WTC11 (cell line): ENCODE data around the gene NBL1. TPM values are rescaled to one million over a fixed set of nuclear protein-coding genes. Genes with fewer than 3 reads are reported as not detected.

ENCODE experiments used
- ATAC-seq: fragments of 200-7000 bp; cut with Tn5 transposase; 2 replicates; pipeline ENCODE4 v1.10.0; 2021; ENCODE audit warnings: mild to moderate bottlenecking, moderate library complexity
- CTCF ChIA-PET: fragments of 300-600 bp; sonication (Branson Sonifier 250); formaldehyde crosslinking; loops from one replicate; lab custom pipeline; 2021; ENCODE audit warnings: antibody characterized with exemption; lab: Charles Lee
- POLR2A ChIA-PET: fragments of 350-600 bp; sonication (Branson Sonifier 250); formaldehyde crosslinking; loops from one replicate; lab custom pipeline; 2021; ENCODE audit warnings: antibody characterized with exemption; lab: Charles Lee
- DNase-seq: peaks from one replicate; pipeline ENCODE4 v3.0.0; 2021; ENCODE audit warnings: low spot score
- H3K27ac Mint-ChIP-seq: 2 replicates; pipeline ENCODE4 v1.8.0; 2021; ENCODE audit warnings: mixed read lengths
- H3K27me3 Mint-ChIP-seq: 2 replicates; pipeline ENCODE4 v1.8.0; 2021; ENCODE audit warnings: low read depth, mild to moderate bottlenecking, moderate library complexity, mixed read lengths
- H3K36me3 Mint-ChIP-seq: 2 replicates; pipeline ENCODE4 v1.8.0; 2021; ENCODE audit warnings: mixed read lengths
- H3K4me1 Mint-ChIP-seq: 2 replicates; pipeline ENCODE4 v1.8.0; 2022; ENCODE audit warnings: mixed read lengths
- H3K4me3 Mint-ChIP-seq: 2 replicates; pipeline ENCODE4 v1.8.0; 2021; ENCODE audit warnings: mild to moderate bottlenecking, moderate library complexity, mixed read lengths
- H3K9me3 Mint-ChIP-seq: 2 replicates; pipeline ENCODE4 v1.8.0; 2021; ENCODE audit warnings: mixed read lengths
- CREB1 ChIP-seq: sonication (generic); formaldehyde crosslinking; IDR thresholded peaks from 2 replicates; pipeline ENCODE4 v1.8.0; 2023; ENCODE audit warnings: mild to moderate bottlenecking, missing genetic modification reagents
- ELF4 ChIP-seq: sonication (generic); formaldehyde crosslinking; IDR thresholded peaks from 2 replicates; pipeline ENCODE4 v1.8.1; 2022; ENCODE audit warnings: low read depth, mild to moderate bottlenecking, moderate library complexity, missing genetic modification reagents
- FOXJ3 ChIP-seq: sonication (generic); formaldehyde crosslinking; IDR thresholded peaks from 2 replicates; pipeline ENCODE4 v1.9.0; 2021; ENCODE audit warnings: missing genetic modification reagents, mild to moderate bottlenecking, borderline replicate concordance
- JAZF1 ChIP-seq: fragments of 250-450 bp; sonication (Bioruptor Pico); IDR thresholded peaks from 2 replicates; pipeline ENCODE4 v1.9.0; 2021; ENCODE audit warnings: moderate library complexity, mild to moderate bottlenecking, inconsistent platforms
- JUN ChIP-seq: sonication (generic); formaldehyde crosslinking; IDR thresholded peaks from 2 replicates; pipeline ENCODE4 v1.8.0; 2023; ENCODE audit warnings: mild to moderate bottlenecking, missing genetic modification reagents
- MXD4 ChIP-seq: fragments of 250-450 bp; sonication (Bioruptor Pico); IDR thresholded peaks from 2 replicates; pipeline ENCODE4 v1.8.0; 2021; ENCODE audit warnings: mild to moderate bottlenecking, moderate library complexity, borderline replicate concordance
- NFATC4 ChIP-seq: fragments of 250-450 bp; sonication (Bioruptor Pico); IDR thresholded peaks from 2 replicates; pipeline ENCODE4 v1.9.0; 2021; ENCODE audit warnings: mild to moderate bottlenecking
- OVOL2 ChIP-seq: fragments of 250-450 bp; sonication (Bioruptor Pico); IDR thresholded peaks from 2 replicates; pipeline ENCODE4 v1.9.0; 2021; ENCODE audit warnings: mild to moderate bottlenecking, borderline replicate concordance
- ZNF423 ChIP-seq: fragments of 250-450 bp; sonication (Bioruptor Pico); IDR thresholded peaks from 2 replicates; pipeline ENCODE4 v2.1.2; 2022; ENCODE audit warnings: mild to moderate bottlenecking, moderate library complexity
- ZNF671 ChIP-seq: fragments of 250-450 bp; sonication (Bioruptor Pico); IDR thresholded peaks from 2 replicates; pipeline ENCODE4 v1.8.0; 2021; ENCODE audit warnings: mild to moderate bottlenecking
- total RNA-seq: library from RNA; stranded (reverse); gene quantifications from 3 replicates; pipeline ENCODE4 v1.2.3, GENCODE V29; 2021
- TF ChIP-seq, protein P1 (sequence below): fragments of 250-450 bp; sonication (Bioruptor Pico); IDR thresholded peaks from 2 replicates; pipeline ENCODE4 v1.9.0; 2021; ENCODE audit warnings: mild to moderate bottlenecking, borderline replicate concordance
- TF ChIP-seq, protein P2 (sequence below): fragments of 250-450 bp; sonication (Bioruptor Pico); IDR thresholded peaks from 2 replicates; pipeline ENCODE4 v1.9.0; 2021; ENCODE audit warnings: mild to moderate bottlenecking
- TF ChIP-seq, protein P3 (sequence below): sonication (generic); formaldehyde crosslinking; IDR thresholded peaks from 2 replicates; pipeline ENCODE4 v1.8.0; 2022; ENCODE audit warnings: missing genetic modification reagents

Gene NBL1
- total RNA-seq, 1 experiment from 2014 or later: 17.1 TPM

DNA sequence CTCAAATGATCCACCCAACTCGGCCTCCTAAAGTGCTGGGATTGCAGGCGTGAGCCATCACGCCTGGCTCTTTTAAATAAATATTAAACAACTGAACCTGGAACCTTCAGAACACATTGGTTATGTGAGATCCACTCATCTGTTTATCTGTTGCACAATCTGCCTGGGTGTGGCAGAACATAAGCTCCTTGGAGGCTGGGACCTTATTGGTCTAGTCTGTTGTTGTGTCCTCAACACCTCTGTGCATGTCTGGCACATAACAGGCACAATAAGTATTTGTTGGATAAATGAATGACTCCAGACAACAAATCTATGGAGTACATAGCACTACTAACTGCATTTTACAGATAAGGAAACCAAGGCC is 4.1 kb upstream of the NBL1 start (continued):
- TF ChIP-seq, protein P1, sequence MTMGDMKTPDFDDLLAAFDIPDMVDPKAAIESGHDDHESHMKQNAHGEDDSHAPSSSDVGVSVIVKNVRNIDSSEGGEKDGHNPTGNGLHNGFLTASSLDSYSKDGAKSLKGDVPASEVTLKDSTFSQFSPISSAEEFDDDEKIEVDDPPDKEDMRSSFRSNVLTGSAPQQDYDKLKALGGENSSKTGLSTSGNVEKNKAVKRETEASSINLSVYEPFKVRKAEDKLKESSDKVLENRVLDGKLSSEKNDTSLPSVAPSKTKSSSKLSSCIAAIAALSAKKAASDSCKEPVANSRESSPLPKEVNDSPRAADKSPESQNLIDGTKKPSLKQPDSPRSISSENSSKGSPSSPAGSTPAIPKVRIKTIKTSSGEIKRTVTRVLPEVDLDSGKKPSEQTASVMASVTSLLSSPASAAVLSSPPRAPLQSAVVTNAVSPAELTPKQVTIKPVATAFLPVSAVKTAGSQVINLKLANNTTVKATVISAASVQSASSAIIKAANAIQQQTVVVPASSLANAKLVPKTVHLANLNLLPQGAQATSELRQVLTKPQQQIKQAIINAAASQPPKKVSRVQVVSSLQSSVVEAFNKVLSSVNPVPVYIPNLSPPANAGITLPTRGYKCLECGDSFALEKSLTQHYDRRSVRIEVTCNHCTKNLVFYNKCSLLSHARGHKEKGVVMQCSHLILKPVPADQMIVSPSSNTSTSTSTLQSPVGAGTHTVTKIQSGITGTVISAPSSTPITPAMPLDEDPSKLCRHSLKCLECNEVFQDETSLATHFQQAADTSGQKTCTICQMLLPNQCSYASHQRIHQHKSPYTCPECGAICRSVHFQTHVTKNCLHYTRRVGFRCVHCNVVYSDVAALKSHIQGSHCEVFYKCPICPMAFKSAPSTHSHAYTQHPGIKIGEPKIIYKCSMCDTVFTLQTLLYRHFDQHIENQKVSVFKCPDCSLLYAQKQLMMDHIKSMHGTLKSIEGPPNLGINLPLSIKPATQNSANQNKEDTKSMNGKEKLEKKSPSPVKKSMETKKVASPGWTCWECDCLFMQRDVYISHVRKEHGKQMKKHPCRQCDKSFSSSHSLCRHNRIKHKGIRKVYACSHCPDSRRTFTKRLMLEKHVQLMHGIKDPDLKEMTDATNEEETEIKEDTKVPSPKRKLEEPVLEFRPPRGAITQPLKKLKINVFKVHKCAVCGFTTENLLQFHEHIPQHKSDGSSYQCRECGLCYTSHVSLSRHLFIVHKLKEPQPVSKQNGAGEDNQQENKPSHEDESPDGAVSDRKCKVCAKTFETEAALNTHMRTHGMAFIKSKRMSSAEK (CRISPR knock-in tag): no peak
- TF ChIP-seq JAZF1 (no peak), ELF4 (CRISPR knock-in tag) (no peak), CREB1 (no peak), FOXJ3 (CRISPR knock-in tag) (no peak), OVOL2 (no peak), ZNF671 (CRISPR knock-in tag) (no peak), MXD4 (CRISPR knock-in tag) (no peak), JUN (CRISPR knock-in tag) (no peak)
- TF ChIP-seq, protein P2, sequence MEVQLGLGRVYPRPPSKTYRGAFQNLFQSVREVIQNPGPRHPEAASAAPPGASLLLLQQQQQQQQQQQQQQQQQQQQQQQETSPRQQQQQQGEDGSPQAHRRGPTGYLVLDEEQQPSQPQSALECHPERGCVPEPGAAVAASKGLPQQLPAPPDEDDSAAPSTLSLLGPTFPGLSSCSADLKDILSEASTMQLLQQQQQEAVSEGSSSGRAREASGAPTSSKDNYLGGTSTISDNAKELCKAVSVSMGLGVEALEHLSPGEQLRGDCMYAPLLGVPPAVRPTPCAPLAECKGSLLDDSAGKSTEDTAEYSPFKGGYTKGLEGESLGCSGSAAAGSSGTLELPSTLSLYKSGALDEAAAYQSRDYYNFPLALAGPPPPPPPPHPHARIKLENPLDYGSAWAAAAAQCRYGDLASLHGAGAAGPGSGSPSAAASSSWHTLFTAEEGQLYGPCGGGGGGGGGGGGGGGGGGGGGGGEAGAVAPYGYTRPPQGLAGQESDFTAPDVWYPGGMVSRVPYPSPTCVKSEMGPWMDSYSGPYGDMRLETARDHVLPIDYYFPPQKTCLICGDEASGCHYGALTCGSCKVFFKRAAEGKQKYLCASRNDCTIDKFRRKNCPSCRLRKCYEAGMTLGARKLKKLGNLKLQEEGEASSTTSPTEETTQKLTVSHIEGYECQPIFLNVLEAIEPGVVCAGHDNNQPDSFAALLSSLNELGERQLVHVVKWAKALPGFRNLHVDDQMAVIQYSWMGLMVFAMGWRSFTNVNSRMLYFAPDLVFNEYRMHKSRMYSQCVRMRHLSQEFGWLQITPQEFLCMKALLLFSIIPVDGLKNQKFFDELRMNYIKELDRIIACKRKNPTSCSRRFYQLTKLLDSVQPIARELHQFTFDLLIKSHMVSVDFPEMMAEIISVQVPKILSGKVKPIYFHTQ (CRISPR knock-in tag): no peak

- POLR2A ChIA-PET: interaction anchor here (0.9 kb wide), 2 partner anchors 11 to 155 kb away, joined by 3 to 5 read pairs; partner anchors contain the start of gene CAPZB
- DNase-seq: peak; percentile 73
- Mint-ChIP-seq H3K27ac (no peak overlapping the region), H3K27me3 (peaks cover 44% of the 10 kb centered on the region), H3K9me3 (no peaks in the 10 kb centered on the region), H3K4me3 (no peak overlapping the region), H3K36me3 (no peaks in the 10 kb centered on the region), H3K4me1 (peaks cover 21% of the 10 kb centered on the region)
- peak; percentile 35; the same call in 1 of the 2 replicates for TF ChIP-seq ZNF423
- TF ChIP-seq, protein P3, sequence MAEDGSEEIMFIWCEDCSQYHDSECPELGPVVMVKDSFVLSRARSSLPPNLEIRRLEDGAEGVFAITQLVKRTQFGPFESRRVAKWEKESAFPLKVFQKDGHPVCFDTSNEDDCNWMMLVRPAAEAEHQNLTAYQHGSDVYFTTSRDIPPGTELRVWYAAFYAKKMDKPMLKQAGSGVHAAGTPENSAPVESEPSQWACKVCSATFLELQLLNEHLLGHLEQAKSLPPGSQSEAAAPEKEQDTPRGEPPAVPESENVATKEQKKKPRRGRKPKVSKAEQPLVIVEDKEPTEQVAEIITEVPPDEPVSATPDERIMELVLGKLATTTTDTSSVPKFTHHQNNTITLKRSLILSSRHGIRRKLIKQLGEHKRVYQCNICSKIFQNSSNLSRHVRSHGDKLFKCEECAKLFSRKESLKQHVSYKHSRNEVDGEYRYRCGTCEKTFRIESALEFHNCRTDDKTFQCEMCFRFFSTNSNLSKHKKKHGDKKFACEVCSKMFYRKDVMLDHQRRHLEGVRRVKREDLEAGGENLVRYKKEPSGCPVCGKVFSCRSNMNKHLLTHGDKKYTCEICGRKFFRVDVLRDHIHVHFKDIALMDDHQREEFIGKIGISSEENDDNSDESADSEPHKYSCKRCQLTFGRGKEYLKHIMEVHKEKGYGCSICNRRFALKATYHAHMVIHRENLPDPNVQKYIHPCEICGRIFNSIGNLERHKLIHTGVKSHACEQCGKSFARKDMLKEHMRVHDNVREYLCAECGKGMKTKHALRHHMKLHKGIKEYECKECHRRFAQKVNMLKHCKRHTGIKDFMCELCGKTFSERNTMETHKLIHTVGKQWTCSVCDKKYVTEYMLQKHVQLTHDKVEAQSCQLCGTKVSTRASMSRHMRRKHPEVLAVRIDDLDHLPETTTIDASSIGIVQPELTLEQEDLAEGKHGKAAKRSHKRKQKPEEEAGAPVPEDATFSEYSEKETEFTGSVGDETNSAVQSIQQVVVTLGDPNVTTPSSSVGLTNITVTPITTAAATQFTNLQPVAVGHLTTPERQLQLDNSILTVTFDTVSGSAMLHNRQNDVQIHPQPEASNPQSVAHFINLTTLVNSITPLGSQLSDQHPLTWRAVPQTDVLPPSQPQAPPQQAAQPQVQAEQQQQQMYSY (CRISPR knock-in tag): 0 out of 2 replicates have a peak, but pooled peaks have one; percentile 11
- no peak for TF ChIP-seq NFATC4 (CRISPR knock-in tag)
- TF ChIP-seq, all 79 proteins: peak for 2
- ATAC-seq: peak; percentile 49
- CTCF ChIA-PET: interaction anchor here (0.5 to 3.2 kb wide), 22 partner anchors 8 to 350 kb away, joined by 3 to 23 read pairs (median 4); partner anchors contain the start of gene SLC66A1
Measured at GRCh38 chr1:19640363-19641316, 3.5 kb upstream of the NBL1 start.
